Caco-2 (cell line): ENCODE results near the gene RGS7. TPM values are rescaled to one million over a fixed set of nuclear protein-coding genes. Genes with fewer than 3 reads are reported as not detected.

Experiments used
- BruUV-seq: library from RNA; stranded (reverse); fragments of 400-500 nt; replicated peaks from 2 replicates; lab custom pipeline; 2021; lab: Mats Ljungman, UMichigan
- CTCF ChIA-PET: fragments of 300-600 bp; sonication (Branson Sonifier 250); formaldehyde crosslinking; loops from one replicate; lab custom pipeline; 2022; ENCODE audit warnings: antibody characterized with exemption; lab: Charles Lee
- POLR2A ChIA-PET: fragments of 300-600 bp; sonication (Branson Sonifier 250); formaldehyde crosslinking; loops from one replicate; lab custom pipeline; 2022; ENCODE audit warnings: antibody characterized with exemption; lab: Charles Lee
- DNase-seq, 2 experiments: peaks; one replicate each; pipeline versions ENCODE4 v3.0.0 to v3.0.0-alpha.2; 2020 to 2022
- H3K27me3 ChIP-seq: replicated peaks from 2 replicates; pipeline ENCODE4 v1.6.0; 2011; ENCODE audit warnings: low read length; ENCODE audit not compliant: control insufficient read depth, insufficient read depth
- H3K36me3 ChIP-seq: 2 replicates; pipeline ENCODE4 v1.5.1; 2011; ENCODE audit warnings: low read length; ENCODE audit not compliant: control insufficient read depth, insufficient read depth
- H3K4me1 ChIP-seq: fragments of 250-450 bp; sonication (Bioruptor Pico); 2 replicates; pipeline ENCODE4 v1.5.1; 2020; ENCODE audit warnings: mild to moderate bottlenecking
- H3K4me3 ChIP-seq: 2 replicates; pipeline ENCODE4 v1.5.1; 2011; ENCODE audit warnings: low read depth, mild to moderate bottlenecking, control low read depth, low read length
- H3K9me3 ChIP-seq: fragments of 250-450 bp; sonication (Bioruptor Pico); 2 replicates; pipeline ENCODE4 v1.5.1; 2020; ENCODE audit warnings: mild to moderate bottlenecking, moderate library complexity
- H3K27ac Mint-ChIP-seq: one replicate; pipeline ENCODE4 v1.8.0; 2022; ENCODE audit warnings: mixed read lengths; ENCODE audit not compliant: unreplicated experiment
- H3K27me3 Mint-ChIP-seq: one replicate; pipeline ENCODE4 v1.8.0; 2022; ENCODE audit warnings: mixed read lengths; ENCODE audit not compliant: insufficient read depth, unreplicated experiment
- H3K36me3 Mint-ChIP-seq: one replicate; pipeline ENCODE4 v1.8.0; 2022; ENCODE audit warnings: mild to moderate bottlenecking, mixed read lengths; ENCODE audit not compliant: insufficient read depth, unreplicated experiment
- H3K4me1 Mint-ChIP-seq: one replicate; pipeline ENCODE4 v1.8.0; 2022; ENCODE audit warnings: low read depth, mixed read lengths; ENCODE audit not compliant: unreplicated experiment
- H3K4me3 Mint-ChIP-seq: one replicate; pipeline ENCODE4 v1.8.0; 2022; ENCODE audit warnings: mild to moderate bottlenecking, moderate library complexity, mixed read lengths; ENCODE audit not compliant: unreplicated experiment
- H3K9me3 Mint-ChIP-seq: one replicate; pipeline ENCODE4 v1.8.0; 2022; ENCODE audit warnings: mixed read lengths; ENCODE audit not compliant: unreplicated experiment
- intact Hi-C: fragments of 100-400 bp; cut with micrococcal nuclease; formaldehyde crosslinking; loops from one replicate; pipeline ENCODE4 v1.10.0; 2022; ENCODE audit not compliant: unreplicated experiment
- total RNA-seq: library from RNA; stranded (reverse); gene quantifications from 2 replicates; pipeline ENCODE4 v1.2.3, GENCODE V29; 2022
- TF ChIP-seq, protein P1 (sequence below), 2 experiments: fragments of 200-600 bp in 1 of 2; IDR thresholded peaks; 1 replicate in 1 of 2; 2 replicates in 1 of 2; pipeline versions ENCODE4 v1.5.1 to v1.8.0; 2011 to 2022; ENCODE audit warnings: antibody characterized with exemption in 1 of 2, control low read depth in 1 of 2, inconsistent platforms in 1 of 2, low read depth in 1 of 2, low read length in 1 of 2, mild to moderate bottlenecking in 1 of 2, moderate library complexity in 1 of 2; ENCODE audit not compliant: insufficient read depth in 1 of 2, severe bottlenecking in 1 of 2, unreplicated experiment in 1 of 2

Gene RGS7
- total RNA-seq, 1 experiment from 2014 or later: not detected

DNA sequence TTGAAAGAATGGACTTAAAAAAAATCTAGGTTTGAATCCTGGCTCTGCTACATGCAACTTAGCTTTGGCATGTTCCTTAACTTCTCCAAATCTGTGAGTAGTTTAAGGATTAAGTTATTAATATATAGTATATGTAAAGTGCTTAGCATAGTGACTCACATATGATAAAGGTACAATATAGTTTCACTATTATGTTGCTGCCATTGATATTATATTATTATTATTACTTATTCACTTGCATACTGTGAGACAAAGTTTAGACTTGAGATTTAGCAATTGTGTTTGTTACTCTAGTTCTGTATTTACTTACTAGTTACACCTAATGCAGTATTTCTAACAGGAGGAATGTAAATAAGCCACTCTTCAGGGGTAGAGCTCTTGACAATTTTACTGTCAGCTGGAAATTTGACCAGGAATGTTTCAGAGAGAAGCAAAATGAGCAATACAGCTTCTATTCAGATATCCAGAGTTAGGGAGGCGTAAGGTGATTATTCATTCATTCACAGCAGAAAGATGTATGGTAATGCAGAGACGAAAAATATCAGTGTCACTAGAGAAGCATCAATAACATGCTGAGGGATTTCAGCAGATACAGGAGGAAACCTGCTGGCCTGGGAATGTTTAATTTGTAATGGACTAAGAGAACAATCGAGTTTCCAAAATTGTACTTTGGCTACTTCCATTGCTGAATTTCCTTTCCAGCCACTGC, 25.5 kb downstream of the RGS7 start:
- no peak overlapping the region for H3K4me3 ChIP-seq
- Mint-ChIP-seq H3K9me3 (no peaks in the 10 kb centered on the region), H3K4me1 (no peaks in the 10 kb centered on the region), H3K4me3 (no peak overlapping the region), H3K27ac (no peak overlapping the region), H3K27me3 (peaks cover 15% of the 10 kb centered on the region), H3K36me3 (no peaks in the 10 kb centered on the region)
- intact Hi-C loops: no loop called here
- TF ChIP-seq, protein P1, sequence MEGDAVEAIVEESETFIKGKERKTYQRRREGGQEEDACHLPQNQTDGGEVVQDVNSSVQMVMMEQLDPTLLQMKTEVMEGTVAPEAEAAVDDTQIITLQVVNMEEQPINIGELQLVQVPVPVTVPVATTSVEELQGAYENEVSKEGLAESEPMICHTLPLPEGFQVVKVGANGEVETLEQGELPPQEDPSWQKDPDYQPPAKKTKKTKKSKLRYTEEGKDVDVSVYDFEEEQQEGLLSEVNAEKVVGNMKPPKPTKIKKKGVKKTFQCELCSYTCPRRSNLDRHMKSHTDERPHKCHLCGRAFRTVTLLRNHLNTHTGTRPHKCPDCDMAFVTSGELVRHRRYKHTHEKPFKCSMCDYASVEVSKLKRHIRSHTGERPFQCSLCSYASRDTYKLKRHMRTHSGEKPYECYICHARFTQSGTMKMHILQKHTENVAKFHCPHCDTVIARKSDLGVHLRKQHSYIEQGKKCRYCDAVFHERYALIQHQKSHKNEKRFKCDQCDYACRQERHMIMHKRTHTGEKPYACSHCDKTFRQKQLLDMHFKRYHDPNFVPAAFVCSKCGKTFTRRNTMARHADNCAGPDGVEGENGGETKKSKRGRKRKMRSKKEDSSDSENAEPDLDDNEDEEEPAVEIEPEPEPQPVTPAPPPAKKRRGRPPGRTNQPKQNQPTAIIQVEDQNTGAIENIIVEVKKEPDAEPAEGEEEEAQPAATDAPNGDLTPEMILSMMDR (IDR thresholded peaks at IDR 0.05; ENCODE audit: insufficient read depth in 1 of 2, low read depth in 1 of 2, low read length in 1 of 2, severe bottlenecking in 1 of 2, unreplicated experiment in 1 of 2): no peak
- BruUV-seq: no TSS peak
- no peaks in the 10 kb centered on the region for H3K9me3 ChIP-seq
- no peaks in the 10 kb centered on the region for H3K36me3 ChIP-seq
- H3K27me3 ChIP-seq: no peaks in the 10 kb centered on the region
- no peak for DNase-seq
- CTCF ChIA-PET: no interaction called here
- POLR2A ChIA-PET: no interaction called here
- no peaks in the 10 kb centered on the region for H3K4me1 ChIP-seq

DNA sequence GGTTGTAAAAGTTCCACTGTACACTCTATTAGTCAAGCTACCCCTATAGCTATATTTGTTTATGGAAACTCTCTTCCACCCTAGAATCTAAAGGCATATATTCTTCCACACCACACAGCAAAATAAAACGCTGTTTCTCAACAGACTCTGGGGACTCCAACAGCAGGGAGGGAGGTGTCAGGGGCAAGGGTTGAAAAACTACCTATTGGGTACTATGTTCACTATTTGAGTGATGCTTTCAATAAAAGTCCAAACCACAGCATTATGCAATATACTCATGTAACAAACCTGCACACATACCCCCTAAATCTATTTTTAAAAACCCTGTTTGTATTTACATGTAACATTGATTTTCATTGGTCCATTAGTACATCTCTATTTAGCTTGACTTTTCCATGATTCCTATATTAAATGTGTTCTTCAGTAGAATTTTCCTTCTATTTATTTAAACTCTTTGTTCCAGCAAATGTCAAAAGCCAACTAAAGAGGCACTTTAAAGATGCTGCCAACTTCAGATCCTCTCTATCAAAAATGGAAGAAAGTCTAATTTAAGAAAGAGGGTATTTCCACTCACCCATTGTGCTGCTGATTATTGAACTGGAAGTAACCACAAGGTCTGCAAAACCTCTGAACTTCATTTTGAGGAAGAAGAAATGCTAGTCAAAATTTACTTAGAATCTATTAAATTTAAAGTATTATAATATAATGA, 26.2 kb downstream of the RGS7 start:
- Histone ChIP-seq H3K9me3 (no peaks in the 10 kb centered on the region), H3K4me1 (no peaks in the 10 kb centered on the region), H3K4me3 (no peak overlapping the region), H3K27me3 (no peaks in the 10 kb centered on the region), H3K36me3 (no peaks in the 10 kb centered on the region)
- H3K4me1 Mint-ChIP-seq: no peaks in the 10 kb centered on the region
- no peak overlapping the region for H3K4me3 Mint-ChIP-seq
- intact Hi-C loops: no loop called here
- H3K27me3 Mint-ChIP-seq: peaks cover 15% of the 10 kb centered on the region
- H3K9me3 Mint-ChIP-seq: no peaks in the 10 kb centered on the region
- ChIA-PET POLR2A (no interaction called here), CTCF (no interaction called here)
- DNase-seq: no peak
- no TSS peak for BruUV-seq
- no peak overlapping the region for H3K27ac Mint-ChIP-seq
- TF ChIP-seq, protein P1 (IDR thresholded peaks at IDR 0.05; ENCODE audit: insufficient read depth in 1 of 2, low read depth in 1 of 2, low read length in 1 of 2, severe bottlenecking in 1 of 2, unreplicated experiment in 1 of 2): no peak
- H3K36me3 Mint-ChIP-seq: no peaks in the 10 kb centered on the region

DNA sequence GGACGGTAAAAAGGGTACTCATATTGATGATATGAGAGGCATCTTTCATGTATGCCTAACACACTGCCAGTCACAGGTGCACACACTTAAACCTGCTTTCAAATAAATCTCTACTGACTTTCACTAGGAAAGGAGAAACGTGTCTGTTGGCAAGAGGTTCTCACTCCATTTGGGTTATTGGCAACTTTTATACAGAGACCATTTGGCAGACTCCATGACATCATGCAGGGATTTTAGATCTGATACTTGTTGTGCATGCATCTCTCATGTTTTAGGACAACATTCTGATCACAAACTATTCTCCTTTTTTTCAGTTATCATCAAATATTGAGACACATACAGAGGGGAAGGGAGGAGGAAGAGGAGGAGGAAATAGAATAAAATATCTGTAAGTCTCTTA, 31.5 kb downstream of the RGS7 start:
- H3K4me3 ChIP-seq: no peak overlapping the region
- H3K4me1 Mint-ChIP-seq: no peaks in the 10 kb centered on the region
- H3K27me3 Mint-ChIP-seq: peaks cover 8% of the 10 kb centered on the region
- no TSS peak for BruUV-seq
- no peaks in the 10 kb centered on the region for H3K4me1 ChIP-seq
- CTCF ChIA-PET: no interaction called here
- H3K4me3 Mint-ChIP-seq: no peak overlapping the region
- TF ChIP-seq, protein P1 (IDR thresholded peaks at IDR 0.05; ENCODE audit: insufficient read depth in 1 of 2, low read depth in 1 of 2, low read length in 1 of 2, severe bottlenecking in 1 of 2, unreplicated experiment in 1 of 2): no peak
- H3K27me3 ChIP-seq: no peaks in the 10 kb centered on the region
- H3K36me3 Mint-ChIP-seq: no peaks in the 10 kb centered on the region
- H3K27ac Mint-ChIP-seq: no peak overlapping the region
- no peaks in the 10 kb centered on the region for H3K36me3 ChIP-seq
- intact Hi-C loops: no loop called here
- no peak for DNase-seq
- POLR2A ChIA-PET: no interaction called here
- no peaks in the 10 kb centered on the region for H3K9me3 ChIP-seq
- no peaks in the 10 kb centered on the region for H3K9me3 Mint-ChIP-seq
